Left ventricle myocardium superior (tissue), 1 donor: ENCODE measurements around the gene RAB31. TPM values are rescaled to one million over a fixed set of nuclear protein-coding genes. Genes with fewer than 3 reads are reported as not detected.

Experiments used
- ATAC-seq: fragments of 200-7000 bp; cut with Tn5 transposase; one replicate; pipeline ENCODE4 v1.9.1; 2020; ENCODE audit warnings: mild to moderate bottlenecking, moderate library complexity
- DNase-seq: peaks from one replicate; pipeline ENCODE4 v3.0.0-alpha.2; 2020
- intact Hi-C: fragments of 100-400 bp; cut with micrococcal nuclease; formaldehyde crosslinking; loops from one replicate; pipeline ENCODE4 v1.11.0; 2022
- total RNA-seq: library from RNA; stranded (reverse); fragmentation: NEBNext Ultra II Directional; extraction: Animal tissue kit (Norgen Biotek cat#: 25700); gene quantifications from one replicate; pipeline ENCODE4 v1.2.1, GENCODE V29; 2021
- donor health status: DM: no; HTN: yes; CAD: no; lungs with severe emphysema.

The RAB31 gene
- total RNA-seq, 1 donor from 2014 or later = 7.6 TPM

GRCh38 chr18:9862686-9863085 lies 154.6 kb downstream of the RAB31 start:
- intact Hi-C loops = no loop called here
- DNase-seq (no peak), ATAC-seq (no peak)

GRCh38 chr18:9863282-9863681 lies 155.2 kb downstream of the RAB31 start:
- ATAC-seq = no peak
- DNase-seq = no peak
- intact Hi-C loops = no loop called here

- ATAC-seq (no peak), DNase-seq (no peak)
- intact Hi-C loops = no loop called here
These were observed 157.8 kb downstream of the RAB31 start for GRCh38 chr18:9865764-9866490.

- ATAC-seq (no peak), DNase-seq (no peak)
- intact Hi-C loops = no loop called here
These were observed 158.5 kb downstream of the RAB31 start for GRCh38 chr18:9866627-9867026.

- ATAC-seq (no peak), DNase-seq (no peak)
- intact Hi-C loops = no loop called here
These were observed 159.0 kb downstream of the RAB31 start for GRCh38 chr18:9867071-9867594.

GRCh38 chr18:9868857-9869714 lies 161.0 kb downstream of the RAB31 start:
- DNase-seq = no peak
- intact Hi-C loops = no loop called here
- ATAC-seq = no peak

- intact Hi-C loops = no loop called here
- DNase-seq (no peak), ATAC-seq (peak; percentile 24)
These were observed 161.8 kb downstream of the RAB31 start for GRCh38 chr18:9869715-9870430.

- no peak for ATAC-seq
- DNase-seq = no peak
- intact Hi-C loops = no loop called here
These were observed 162.4 kb downstream of the RAB31 start for GRCh38 chr18:9870431-9871008.

GRCh38 chr18:9871244-9871746 lies 163.2 kb downstream of the RAB31 start:
- DNase-seq (no peak), ATAC-seq (no peak)
- intact Hi-C loops = no loop called here

- DNase-seq = no peak
- peak; percentile 55 for ATAC-seq
- intact Hi-C loops = no loop called here
These were observed 164.7 kb downstream of the RAB31 start for GRCh38 chr18:9872823-9873222.

GRCh38 chr18:9874728-9875127 lies 166.6 kb downstream of the RAB31 start:
- ATAC-seq (no peak), DNase-seq (no peak)
- intact Hi-C loops = no loop called here

- DNase-seq (no peak), ATAC-seq (no peak)
- intact Hi-C loops = no loop called here
These were observed 168.2 kb downstream of the RAB31 start for GRCh38 chr18:9876212-9876866.

GRCh38 chr18:9876867-9877654 lies 169.0 kb downstream of the RAB31 start:
- ATAC-seq (peak; percentile 79), DNase-seq (no peak)
- intact Hi-C loops = no loop called here

GRCh38 chr18:9877655-9878014 lies 169.5 kb downstream of the RAB31 start:
- intact Hi-C loops = no loop called here
- no peak for ATAC-seq
- no peak for DNase-seq

GRCh38 chr18:9878095-9878494 lies 170.0 kb downstream of the RAB31 start:
- DNase-seq = no peak
- intact Hi-C loops = no loop called here
- ATAC-seq = no peak

GRCh38 chr18:9878783-9879242 lies 170.7 kb downstream of the RAB31 start:
- ATAC-seq (no peak), DNase-seq (no peak)
- intact Hi-C loops = no loop called here

- no peak for ATAC-seq
- intact Hi-C loops = no loop called here
- DNase-seq = no peak
These were observed 176.0 kb downstream of the RAB31 start for GRCh38 chr18:9884090-9884489.

- intact Hi-C loops = no loop called here
- ATAC-seq = no peak
- DNase-seq = no peak
These were observed 176.5 kb downstream of the RAB31 start for GRCh38 chr18:9884532-9885140.
